Hematopoietic multipotent progenitor cell treated with erythropoietin and hydrocortisone succinate and interleukin-3 and kit ligand, for 6 days (in vitro differentiated cells): ENCODE data around the gene TSC22D4.
"Not testable (repeated sequence)": the region's sequence is repeated elsewhere in the genome, so short reads cannot be mapped to it uniquely, and the experiment has no call there.

Experiments used
- DNase-seq: peaks from one replicate; pipeline ENCODE4 v3.0.0-alpha.2; 2015

TSC22D4 gene

GRCh38 chr7:100478958-100479660 lies at the start of gene TSC22D4:
Gene TSC22D4 (minus strand): TSS chr7:100479214. CDS start chr7:100478038, 1,176 bp downstream.
- peak; percentile 98 for DNase-seq

GRCh38 chr7:100528108-100528866 lies 49.3 kb upstream of the TSC22D4 start:
- DNase-seq = not testable (repeated sequence)

GRCh38 chr7:100523192-100523591 lies 44.2 kb upstream of the TSC22D4 start:
- DNase-seq = not testable (repeated sequence)

GRCh38 chr7:100521909-100522593 lies 43.0 kb upstream of the TSC22D4 start:
- DNase-seq = peak; percentile 48

GRCh38 chr7:100521076-100521475 lies 42.1 kb upstream of the TSC22D4 start:
- no peak for DNase-seq

- DNase-seq = no peak
Observed at GRCh38 chr7:100520138-100520537, 41.1 kb upstream of the TSC22D4 start.

GRCh38 chr7:100519580-100519979 lies 40.6 kb upstream of the TSC22D4 start:
- DNase-seq = no peak

- DNase-seq = no peak
Observed at GRCh38 chr7:100517305-100517704, 38.3 kb upstream of the TSC22D4 start.

GRCh38 chr7:100516135-100516812 lies 37.3 kb upstream of the TSC22D4 start:
- DNase-seq = peak; percentile 96

GRCh38 chr7:100515072-100515532 lies 36.1 kb upstream of the TSC22D4 start:
- DNase-seq = no peak

- peak; percentile 62 for DNase-seq
Observed at GRCh38 chr7:100513212-100513810, 34.3 kb upstream of the TSC22D4 start.

GRCh38 chr7:100510437-100511239 lies 31.6 kb upstream of the TSC22D4 start:
- DNase-seq = peak; percentile 98

- DNase-seq = no peak
Observed at GRCh38 chr7:100509231-100509630, 30.2 kb upstream of the TSC22D4 start.

- peak; percentile 66 for DNase-seq
Observed at GRCh38 chr7:100506356-100506923, 27.4 kb upstream of the TSC22D4 start.

- DNase-seq = no peak
Observed at GRCh38 chr7:100504887-100505611, 26.0 kb upstream of the TSC22D4 start.

- not testable (repeated sequence) for DNase-seq
Observed at GRCh38 chr7:100504031-100504430, 25.0 kb upstream of the TSC22D4 start.

- DNase-seq = not testable (repeated sequence)
Observed at GRCh38 chr7:100500743-100501142, 21.7 kb upstream of the TSC22D4 start.

GRCh38 chr7:100496509-100496908 lies 17.5 kb upstream of the TSC22D4 start:
- DNase-seq = no peak

- peak; percentile 75 for DNase-seq
Observed at GRCh38 chr7:100493476-100494264, 14.7 kb upstream of the TSC22D4 start.
